Peyer's patch (tissue), 4 donors: ENCODE data around the gene PLSCR3. TPM values are rescaled to one million over a fixed set of nuclear protein-coding genes. Genes with fewer than 3 reads are reported as not detected.

Source experiments
- DNase-seq, 3 donors: peaks; one replicate each; pipeline ENCODE4 v3.0.0-alpha.2; 2017 to 2019
- H3K27ac ChIP-seq, 4 donors: fragments of 200-600 bp; sonication (generic); one replicate each; pipeline ENCODE4 v1.5.1; 2016 to 2019
- H3K27me3 ChIP-seq, 2 donors: fragments of 200-600 bp; sonication (generic); one replicate each; pipeline ENCODE4 v1.5.1; 2019
- H3K36me3 ChIP-seq, 3 donors: fragments of 200-600 bp; sonication (generic); one replicate each; pipeline ENCODE4 v1.5.1; 2016 to 2019
- H3K4me1 ChIP-seq, 4 donors: fragments of 200-600 bp; sonication (generic); one replicate each; pipeline ENCODE4 v1.5.1; 2016 to 2019
- H3K4me3 ChIP-seq, 4 donors: fragments of 200-600 bp; sonication (generic); 1 replicate in 3 of 4; 2 replicates in 1 of 4; pipeline ENCODE4 v1.5.1; 2016 to 2019; ENCODE audit warnings: mild to moderate bottlenecking in 1 of 4
- H3K9me3 ChIP-seq, 4 donors: fragments of 200-600 bp; sonication (generic); one replicate each; pipeline ENCODE4 v1.5.1; 2016 to 2019; ENCODE audit warnings: mild to moderate bottlenecking in 1 of 4
- POLR2A ChIP-seq, 2 donors: fragments of 450-650 bp; IDR thresholded peaks; one replicate each; pipeline ENCODE4 v1.5.1; 2017; ENCODE audit warnings: antibody characterized with exemption in 2 of 2, mild to moderate bottlenecking in 2 of 2, moderate library complexity in 2 of 2
- total RNA-seq, 4 donors: library from RNA; depleted of rRNA; stranded (reverse); fragments of >200 nt; gene quantifications; one replicate each; pipeline ENCODE4 v1.1.0, GENCODE V29; 2016
- TF ChIP-seq, protein P1 (sequence below), 6 experiments: fragments of 450-650 bp in 4 of 6; fragments of 200-600 bp in 2 of 6; sonication (generic) in 1 of 6; IDR thresholded peaks; one replicate each; pipeline ENCODE4 v1.5.1; 2017 to 2019; ENCODE audit warnings: antibody characterized with exemption in 6 of 6, mild to moderate bottlenecking in 3 of 6, moderate library complexity in 1 of 6

PLSCR3 gene
- total RNA-seq, 4 donors from 2014 or later, result 10.7 to 38.8 (median 21.9) TPM

DNA sequence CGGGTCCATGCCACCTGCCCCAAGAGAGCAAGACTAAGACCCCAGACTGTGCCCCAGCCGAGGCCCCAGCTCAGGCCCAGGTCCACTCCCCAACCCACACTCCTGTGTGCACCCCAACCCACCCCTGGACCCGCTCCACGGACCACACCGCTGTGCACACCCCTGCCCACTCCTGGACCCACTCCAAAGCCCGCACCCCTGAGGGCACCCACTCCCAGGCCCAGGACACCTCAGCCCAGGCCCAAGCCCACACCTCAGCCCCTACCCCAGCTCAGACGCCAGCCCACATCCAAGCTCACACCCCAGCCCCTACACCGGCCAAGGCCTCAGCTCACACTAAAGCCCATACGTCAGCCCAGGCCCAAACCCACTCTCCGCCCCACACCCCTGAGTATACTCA is 35.4 kb upstream of the PLSCR3 start:
- no peak overlapping the region for H3K27ac ChIP-seq
- no peaks in the 10 kb centered on the region for H3K27me3 ChIP-seq
- TF ChIP-seq, protein P1, sequence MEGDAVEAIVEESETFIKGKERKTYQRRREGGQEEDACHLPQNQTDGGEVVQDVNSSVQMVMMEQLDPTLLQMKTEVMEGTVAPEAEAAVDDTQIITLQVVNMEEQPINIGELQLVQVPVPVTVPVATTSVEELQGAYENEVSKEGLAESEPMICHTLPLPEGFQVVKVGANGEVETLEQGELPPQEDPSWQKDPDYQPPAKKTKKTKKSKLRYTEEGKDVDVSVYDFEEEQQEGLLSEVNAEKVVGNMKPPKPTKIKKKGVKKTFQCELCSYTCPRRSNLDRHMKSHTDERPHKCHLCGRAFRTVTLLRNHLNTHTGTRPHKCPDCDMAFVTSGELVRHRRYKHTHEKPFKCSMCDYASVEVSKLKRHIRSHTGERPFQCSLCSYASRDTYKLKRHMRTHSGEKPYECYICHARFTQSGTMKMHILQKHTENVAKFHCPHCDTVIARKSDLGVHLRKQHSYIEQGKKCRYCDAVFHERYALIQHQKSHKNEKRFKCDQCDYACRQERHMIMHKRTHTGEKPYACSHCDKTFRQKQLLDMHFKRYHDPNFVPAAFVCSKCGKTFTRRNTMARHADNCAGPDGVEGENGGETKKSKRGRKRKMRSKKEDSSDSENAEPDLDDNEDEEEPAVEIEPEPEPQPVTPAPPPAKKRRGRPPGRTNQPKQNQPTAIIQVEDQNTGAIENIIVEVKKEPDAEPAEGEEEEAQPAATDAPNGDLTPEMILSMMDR (IDR thresholded peaks at IDR 0.05), result no peak
- no peaks in the 10 kb centered on the region for H3K9me3 ChIP-seq
- no peak for DNase-seq
- no peak overlapping the region for H3K4me3 ChIP-seq
- H3K4me1 ChIP-seq, result no peaks in the 10 kb centered on the region
- H3K36me3 ChIP-seq, result no peaks in the 10 kb centered on the region

DNA sequence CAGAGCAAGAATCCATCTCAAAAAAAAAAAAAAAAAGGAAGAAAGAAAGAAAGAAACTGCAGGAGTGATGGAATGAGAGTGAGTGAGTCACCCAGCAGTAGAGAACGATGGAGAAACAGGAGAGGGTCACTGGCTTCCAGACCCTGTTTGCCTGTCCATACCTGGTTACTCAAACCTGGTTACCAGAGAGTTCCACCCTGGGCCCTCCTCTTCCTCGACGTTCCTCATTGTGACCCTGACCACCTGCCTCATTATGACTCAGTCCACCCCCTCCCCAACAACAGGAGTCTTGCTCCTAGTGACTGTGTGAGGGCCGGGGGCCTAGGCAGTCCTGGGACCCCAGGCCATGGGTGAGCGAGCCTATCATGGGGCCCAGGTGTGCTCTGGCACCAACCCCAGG is 34.2 kb upstream of the PLSCR3 start, which contains the start of gene SPEM3:
TSS of gene SPEM3 (plus strand) at position 301 of the 400 bp plus-strand sequence. CDS start at position 347, 46 bp downstream.
- no peaks in the 10 kb centered on the region for H3K27me3 ChIP-seq
- no peaks in the 10 kb centered on the region for H3K36me3 ChIP-seq
- no peak within 1 kb of the TSS for H3K27ac ChIP-seq
- DNase-seq, result no peak
- TF ChIP-seq POLR2A (IDR thresholded peaks at IDR 0.05), result no peak
- TF ChIP-seq, protein P1 (IDR thresholded peaks at IDR 0.05), result no peak
- H3K9me3 ChIP-seq, result no peaks in the 10 kb centered on the region
- H3K4me1 ChIP-seq, result no peaks in the 10 kb centered on the region
- no peak within 1 kb of the TSS for H3K4me3 ChIP-seq

DNA sequence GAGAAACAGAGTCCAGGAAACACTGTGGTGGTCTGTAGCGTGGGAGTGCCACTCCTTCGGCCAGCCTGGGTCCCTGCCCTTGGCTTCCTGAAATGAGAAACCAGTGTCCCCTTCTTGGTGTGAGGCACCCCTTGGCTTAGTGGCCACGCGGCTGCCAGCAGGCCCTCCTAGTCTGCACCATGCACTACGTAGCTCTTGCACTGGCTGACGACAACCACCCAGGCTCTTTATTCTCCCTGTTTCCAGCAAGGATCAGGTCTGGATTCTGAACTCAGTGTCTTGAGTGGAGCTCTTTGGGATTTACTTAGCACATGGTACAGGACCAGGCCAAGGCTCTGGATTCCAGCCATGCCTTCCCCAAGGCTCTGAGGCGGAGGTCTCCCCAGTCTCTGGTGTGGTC is 33.2 kb upstream of the PLSCR3 start:
- Histone ChIP-seq H3K27ac (no peak overlapping the region), H3K4me3 (no peak overlapping the region), H3K9me3 (no peaks in the 10 kb centered on the region), H3K27me3 (no peaks in the 10 kb centered on the region), H3K4me1 (no peaks in the 10 kb centered on the region), H3K36me3 (no peaks in the 10 kb centered on the region)
- no peak for DNase-seq
- no peak for TF ChIP-seq POLR2A (IDR thresholded peaks at IDR 0.05)

DNA sequence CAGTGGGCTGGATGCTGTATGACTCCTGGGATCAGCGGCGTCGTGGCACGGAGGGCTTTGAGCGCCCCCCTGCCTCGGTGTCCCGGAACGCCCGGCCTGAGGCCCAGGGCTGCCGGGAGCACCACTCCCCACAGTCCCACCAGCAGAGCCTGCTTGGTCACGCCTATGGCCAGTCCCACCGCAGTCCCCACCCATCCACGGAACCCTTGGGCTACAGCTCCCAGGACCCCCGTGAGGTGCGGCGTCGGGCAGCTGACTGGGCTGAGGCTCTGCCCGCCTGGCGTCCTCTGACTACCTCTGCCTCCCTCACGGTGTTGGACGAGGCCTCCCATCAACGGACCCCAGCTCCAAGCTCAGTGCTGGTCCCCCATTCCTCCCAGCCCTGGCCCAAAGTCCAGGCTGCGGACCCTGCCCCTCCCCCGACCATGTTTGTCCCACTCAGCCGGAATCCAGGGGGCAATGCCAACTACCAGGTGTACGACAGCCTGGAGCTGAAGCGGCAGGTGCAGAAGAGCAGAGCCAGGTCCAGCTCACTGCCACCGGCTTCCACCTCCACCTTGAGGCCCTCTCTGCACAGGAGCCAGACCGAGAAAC is 32.7 kb upstream of the PLSCR3 start:
- no peaks in the 10 kb centered on the region for H3K9me3 ChIP-seq
- TF ChIP-seq, protein P1 (IDR thresholded peaks at IDR 0.05), result no peak
- no peak for TF ChIP-seq POLR2A (IDR thresholded peaks at IDR 0.05)
- no peaks in the 10 kb centered on the region for H3K27me3 ChIP-seq
- H3K27ac ChIP-seq, result no peak overlapping the region
- H3K4me3 ChIP-seq, result no peak overlapping the region
- DNase-seq, result no peak
- no peaks in the 10 kb centered on the region for H3K36me3 ChIP-seq
- H3K4me1 ChIP-seq, result no peaks in the 10 kb centered on the region

DNA sequence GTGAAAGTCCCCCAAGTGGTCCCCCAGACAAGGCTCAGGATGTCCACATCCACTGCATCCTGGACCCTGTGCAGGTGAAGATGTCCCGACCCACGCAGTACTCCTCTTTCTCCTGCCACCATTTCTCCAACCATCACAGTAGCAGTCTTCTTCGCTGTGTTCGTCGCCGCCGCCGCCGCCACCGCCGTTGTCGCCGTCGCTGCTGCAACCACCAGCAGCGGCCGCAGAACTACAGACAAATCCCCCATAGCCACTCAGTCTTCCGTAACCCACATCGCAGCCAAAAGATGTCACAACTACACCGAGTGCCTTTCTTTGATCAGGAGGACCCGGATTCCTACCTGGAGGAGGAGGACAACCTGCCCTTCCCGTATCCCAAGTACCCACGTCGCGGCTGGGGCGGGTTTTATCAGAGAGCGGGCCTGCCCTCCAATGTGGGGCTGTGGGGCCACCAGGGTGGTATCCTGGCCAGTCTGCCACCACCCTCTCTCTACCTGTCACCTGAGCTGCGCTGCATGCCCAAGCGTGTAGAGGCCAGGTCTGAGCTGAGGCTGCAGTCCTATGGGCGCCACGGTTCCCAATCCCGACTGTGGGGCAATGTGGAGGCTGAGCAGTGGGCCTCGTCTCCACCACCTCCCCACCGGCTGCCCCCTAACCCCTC is 32.0 kb upstream of the PLSCR3 start:
- Histone ChIP-seq H3K36me3 (no peaks in the 10 kb centered on the region), H3K4me3 (no peak overlapping the region), H3K9me3 (no peaks in the 10 kb centered on the region), H3K27me3 (no peaks in the 10 kb centered on the region), H3K27ac (no peak overlapping the region), H3K4me1 (no peaks in the 10 kb centered on the region)
- no peak for DNase-seq
- TF ChIP-seq POLR2A (IDR thresholded peaks at IDR 0.05), result no peak
- TF ChIP-seq, protein P1 (IDR thresholded peaks at IDR 0.05), result no peak

DNA sequence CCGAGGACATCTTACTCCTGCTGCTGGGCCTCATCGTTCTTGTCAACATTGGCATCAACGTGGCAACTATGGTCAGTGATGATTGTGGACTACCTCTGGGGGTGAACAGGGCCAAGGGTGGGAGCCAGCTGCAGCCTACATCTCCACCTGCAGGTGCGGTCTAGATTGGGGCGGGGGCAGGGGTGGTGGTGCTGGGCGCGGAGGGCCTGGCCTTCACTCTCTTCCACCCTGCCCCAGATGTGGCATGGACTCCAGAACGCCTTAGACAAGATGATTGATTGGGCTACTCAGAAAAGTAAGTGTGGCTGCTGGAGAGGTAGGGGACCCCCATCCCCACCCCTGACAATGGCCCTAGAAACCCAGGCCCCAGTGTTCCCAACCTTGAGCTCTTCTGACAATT is 31.4 kb upstream of the PLSCR3 start:
- no peak for DNase-seq
- Histone ChIP-seq H3K36me3 (no peaks in the 10 kb centered on the region), H3K4me1 (no peaks in the 10 kb centered on the region), H3K27me3 (no peaks in the 10 kb centered on the region), H3K27ac (no peak overlapping the region), H3K4me3 (no peak overlapping the region), H3K9me3 (no peaks in the 10 kb centered on the region)
- TF ChIP-seq, protein P1 (IDR thresholded peaks at IDR 0.05), result no peak
- TF ChIP-seq POLR2A (IDR thresholded peaks at IDR 0.05), result no peak
